Measurements from ENCODE around the gene IL32.
"Not testable (repeated sequence)": the region's sequence is repeated elsewhere in the genome, so short reads cannot be mapped to it uniquely, and the experiment has no call there.

Gene IL32

DNA sequence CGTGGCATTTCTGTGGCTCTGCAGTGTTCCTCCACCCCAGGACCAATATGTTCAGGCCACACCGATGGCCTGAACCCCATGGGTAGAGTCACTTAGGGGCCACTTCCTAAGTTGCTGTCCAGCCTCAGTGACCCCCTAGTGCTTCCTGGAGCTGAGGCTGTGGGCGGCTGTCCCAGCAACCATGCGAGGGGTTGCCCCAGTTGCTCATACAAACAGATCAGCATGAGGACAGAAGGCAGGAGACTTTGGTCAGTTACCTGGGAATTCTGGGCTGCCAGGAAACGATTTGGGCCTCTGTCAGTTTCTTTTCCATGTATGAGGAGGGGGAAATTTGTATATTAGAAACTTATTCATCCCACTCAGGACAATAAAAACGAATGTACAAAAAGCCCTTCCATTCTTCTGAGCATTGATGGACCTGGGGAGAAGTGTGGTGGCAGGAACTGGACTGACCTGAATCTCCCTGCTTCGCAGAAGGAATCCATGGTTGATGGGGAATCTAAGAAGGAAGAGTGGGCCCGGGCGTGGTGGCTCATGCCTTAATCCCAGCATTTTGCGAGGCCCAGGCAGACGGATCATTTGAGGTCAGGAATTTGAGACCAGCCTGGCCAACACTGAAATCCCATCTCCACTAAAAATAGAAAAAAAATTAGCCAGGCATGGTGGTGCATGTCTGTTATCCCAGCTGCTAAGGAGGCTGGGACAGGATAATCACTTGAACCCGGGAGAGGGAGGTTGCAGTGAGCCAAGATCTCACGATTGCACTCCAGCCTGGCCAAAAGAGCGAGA, 4.9 kb upstream of the IL32 start:
- H3K4me3 ChIP-seq (ENCODE audit: low read length) = no peak overlapping the region
- TF ChIP-seq, protein P1, sequence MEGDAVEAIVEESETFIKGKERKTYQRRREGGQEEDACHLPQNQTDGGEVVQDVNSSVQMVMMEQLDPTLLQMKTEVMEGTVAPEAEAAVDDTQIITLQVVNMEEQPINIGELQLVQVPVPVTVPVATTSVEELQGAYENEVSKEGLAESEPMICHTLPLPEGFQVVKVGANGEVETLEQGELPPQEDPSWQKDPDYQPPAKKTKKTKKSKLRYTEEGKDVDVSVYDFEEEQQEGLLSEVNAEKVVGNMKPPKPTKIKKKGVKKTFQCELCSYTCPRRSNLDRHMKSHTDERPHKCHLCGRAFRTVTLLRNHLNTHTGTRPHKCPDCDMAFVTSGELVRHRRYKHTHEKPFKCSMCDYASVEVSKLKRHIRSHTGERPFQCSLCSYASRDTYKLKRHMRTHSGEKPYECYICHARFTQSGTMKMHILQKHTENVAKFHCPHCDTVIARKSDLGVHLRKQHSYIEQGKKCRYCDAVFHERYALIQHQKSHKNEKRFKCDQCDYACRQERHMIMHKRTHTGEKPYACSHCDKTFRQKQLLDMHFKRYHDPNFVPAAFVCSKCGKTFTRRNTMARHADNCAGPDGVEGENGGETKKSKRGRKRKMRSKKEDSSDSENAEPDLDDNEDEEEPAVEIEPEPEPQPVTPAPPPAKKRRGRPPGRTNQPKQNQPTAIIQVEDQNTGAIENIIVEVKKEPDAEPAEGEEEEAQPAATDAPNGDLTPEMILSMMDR (conservative IDR thresholded peaks at IDR 0.05; ENCODE audit: low read length) = no peak
- DNase-seq (ENCODE audit: low read depth) = no peak

DNA sequence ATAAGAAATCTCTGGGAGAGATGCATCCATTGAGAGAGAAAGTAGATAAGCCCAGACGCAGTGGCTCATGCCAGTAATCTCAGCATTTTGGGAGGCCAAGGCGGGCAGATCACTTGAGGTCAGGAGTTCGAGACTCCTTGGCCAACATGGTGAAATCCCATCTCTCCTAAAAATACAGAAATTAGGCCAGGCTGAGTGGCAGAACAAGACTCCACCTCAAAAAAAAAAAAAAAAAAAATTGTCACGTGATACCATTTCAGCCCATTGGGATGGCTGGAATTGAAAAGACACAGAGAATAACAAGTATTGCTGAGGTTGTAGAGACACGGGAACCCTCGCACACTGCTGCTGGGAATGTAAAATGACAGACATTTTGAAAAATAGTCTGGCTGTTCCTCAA, 2.9 kb upstream of the IL32 start:
- DNase-seq (ENCODE audit: low read depth) = no peak
- TF ChIP-seq, protein P1 (conservative IDR thresholded peaks at IDR 0.05; ENCODE audit: low read length) = no peak
- H3K4me3 ChIP-seq (ENCODE audit: low read length) = no peak overlapping the region

DNA sequence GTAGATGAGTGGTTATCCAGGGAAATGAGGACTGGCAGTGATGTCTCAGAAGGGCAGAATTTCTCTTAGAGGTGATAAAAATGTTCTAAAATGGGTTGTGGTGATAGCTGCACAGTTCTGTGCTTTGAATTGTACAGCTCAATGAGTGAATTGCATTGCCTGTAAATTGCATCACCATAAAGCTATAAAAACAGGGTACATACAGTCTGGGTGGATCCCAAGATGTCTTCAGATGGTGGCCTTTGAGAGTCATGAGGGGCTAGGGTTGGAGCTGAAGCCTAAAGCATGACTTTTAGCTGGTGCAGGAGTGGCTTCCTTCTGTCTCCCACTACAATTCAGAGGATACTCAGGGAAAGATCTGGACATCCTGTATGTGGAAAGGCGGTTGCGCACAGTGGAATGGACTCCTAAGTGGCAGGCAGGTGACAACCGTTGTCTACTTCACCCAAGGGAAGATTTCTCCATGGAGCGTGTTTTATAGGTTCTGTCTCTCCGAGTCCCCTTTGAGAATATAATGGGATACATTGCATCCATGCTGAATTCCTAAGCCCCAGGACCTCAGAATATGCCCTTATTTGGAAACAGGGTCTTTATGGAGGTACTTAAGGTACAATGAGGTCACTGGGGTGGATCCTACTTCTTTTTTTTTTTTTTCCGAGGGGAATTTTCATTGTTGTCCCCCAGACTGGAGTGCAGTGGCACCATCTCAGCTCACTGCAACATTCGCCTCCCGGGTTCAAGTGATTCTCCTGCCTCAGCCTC, 1.6 kb upstream of the IL32 start:
- H3K4me3 ChIP-seq (ENCODE audit: low read length) = no peak overlapping the region
- TF ChIP-seq, protein P1 (conservative IDR thresholded peaks at IDR 0.05; ENCODE audit: low read length) = no peak
- DNase-seq (ENCODE audit: low read depth) = no peak

DNA sequence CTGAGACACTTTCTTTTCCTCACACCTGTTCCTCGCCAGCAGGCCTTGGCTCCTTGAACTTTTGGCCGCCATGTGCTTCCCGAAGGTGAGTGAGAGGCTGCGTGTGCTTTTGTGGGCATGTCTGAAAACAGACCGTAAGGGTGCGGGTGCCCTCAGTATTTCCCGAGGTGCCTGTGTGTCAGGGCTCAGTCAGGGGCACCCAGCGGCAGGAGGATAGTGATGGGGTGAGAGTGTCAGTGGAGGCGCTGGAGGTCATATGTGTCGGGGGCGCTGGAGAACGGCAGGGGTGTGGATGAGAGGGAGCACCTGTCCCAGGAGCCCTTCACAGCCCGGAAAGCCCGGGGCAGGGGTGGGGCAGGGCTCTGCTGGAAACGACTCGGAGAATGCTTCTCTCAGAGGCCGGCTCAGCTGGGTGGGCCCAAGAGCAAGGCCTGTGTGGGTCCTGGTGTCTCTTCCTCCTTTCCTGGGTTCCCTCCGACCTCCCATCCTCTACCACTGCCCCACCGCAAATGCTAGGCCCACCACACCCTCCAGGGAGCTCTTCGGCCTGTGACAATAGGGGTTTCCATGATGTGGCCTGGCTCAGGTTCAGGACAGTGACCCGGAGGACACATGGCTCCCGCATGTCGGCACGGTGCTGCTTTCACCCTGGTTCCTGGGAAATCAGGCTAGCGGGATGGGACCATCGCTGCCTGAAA, 451 bp downstream of the IL32 start:
- peak overlapping the region; percentile 39 for H3K4me3 ChIP-seq (ENCODE audit: low read length)
- TF ChIP-seq, protein P1 (conservative IDR thresholded peaks at IDR 0.05; ENCODE audit: low read length) = no peak
- no peak for DNase-seq (ENCODE audit: low read depth)

DNA sequence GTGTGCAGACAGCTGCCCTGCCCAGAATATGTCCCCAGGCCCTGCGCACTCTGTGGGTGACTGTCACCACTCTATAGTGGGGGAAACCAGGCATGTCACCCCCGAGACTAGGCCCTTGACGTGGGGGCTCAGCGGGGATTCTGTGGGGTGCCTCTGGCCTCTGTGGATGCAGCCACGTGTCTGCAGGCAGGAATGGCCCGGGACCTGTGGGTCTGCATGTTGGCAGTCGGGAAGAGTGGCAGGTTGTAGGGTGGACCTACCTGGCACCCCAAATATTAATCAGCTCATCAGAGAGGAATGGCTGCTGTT, 954 bp downstream of the IL32 start:
- H3K4me3 ChIP-seq (ENCODE audit: low read length) = 0 out of 2 replicates have a peak overlapping the region, but pooled peaks have one; percentile 15
- TF ChIP-seq, protein P1 (conservative IDR thresholded peaks at IDR 0.05; ENCODE audit: low read length) = no peak
- no peak for DNase-seq (ENCODE audit: low read depth)

DNA sequence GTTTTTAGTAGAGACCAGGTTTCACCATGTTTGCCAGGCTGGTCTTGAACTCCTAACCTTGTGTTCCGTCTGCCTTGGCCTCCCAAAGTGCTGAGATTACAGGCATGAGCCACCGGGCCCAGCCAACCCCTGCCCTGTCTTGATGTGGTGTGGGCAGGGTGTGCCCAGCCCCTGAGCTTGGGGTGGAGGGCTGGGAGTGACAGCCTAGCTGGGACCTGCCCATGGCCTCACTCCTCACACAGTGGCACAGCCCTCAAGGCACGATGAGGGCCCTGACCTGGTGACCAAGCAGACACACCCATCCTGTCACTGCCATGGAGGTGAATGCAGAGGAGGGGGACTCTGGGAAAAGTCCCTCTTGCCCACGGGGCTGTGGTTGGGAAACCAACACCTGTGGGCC, 3.0 kb downstream of the IL32 start:
- DNase-seq (ENCODE audit: low read depth) = no peak
- H3K4me3 ChIP-seq (ENCODE audit: low read length) = no peak overlapping the region
- TF ChIP-seq, protein P1 (conservative IDR thresholded peaks at IDR 0.05; ENCODE audit: low read length) = no peak

DNA sequence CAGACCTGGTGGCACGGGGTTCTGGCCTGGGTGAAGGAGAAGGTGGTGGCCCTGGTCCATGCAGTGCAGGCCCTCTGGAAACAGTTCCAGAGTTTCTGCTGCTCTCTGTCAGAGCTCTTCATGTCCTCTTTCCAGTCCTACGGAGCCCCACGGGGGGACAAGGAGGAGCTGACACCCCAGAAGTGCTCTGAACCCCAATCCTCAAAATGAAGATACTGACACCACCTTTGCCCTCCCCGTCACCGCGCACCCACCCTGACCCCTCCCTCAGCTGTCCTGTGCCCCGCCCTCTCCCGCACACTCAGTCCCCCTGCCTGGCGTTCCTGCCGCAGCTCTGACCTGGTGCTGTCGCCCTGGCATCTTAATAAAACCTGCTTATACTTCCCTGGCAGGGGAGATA, 3.7 kb downstream of the IL32 start:
- DNase-seq (ENCODE audit: low read depth) = not testable (repeated sequence)

More for the DNA sequence above, 3.7 kb downstream of the IL32 start:
- not testable (repeated sequence) for H3K4me3 ChIP-seq (ENCODE audit: low read length)
